Measurements from ENCODE around the gene GNAQ. TPM values are rescaled to one million over a fixed set of nuclear protein-coding genes. Genes with fewer than 3 reads are reported as not detected.

GNAQ gene
- total RNA-seq, 1 experiment from 2014 or later = 0.51 TPM

GRCh38 chr9:77916820-77917219, 114.8 kb downstream of the GNAQ start:
- Histone ChIP-seq H3K4me3 (ENCODE audit: low read length) (no peak overlapping the region), H3K36me3 (ENCODE audit: low read depth, low read length) (no peaks in the 10 kb centered on the region), H3K9me3 (ENCODE audit: low read length) (no peaks in the 10 kb centered on the region), H3K79me2 (ENCODE audit: low read length) (no peaks in the 10 kb centered on the region), H3K9ac (ENCODE audit: low read length) (no peak overlapping the region), H4K20me1 (ENCODE audit: low read length) (no peaks in the 10 kb centered on the region), H2AFZ (ENCODE audit: low read length) (no peak overlapping the region), H3K27me3 (ENCODE audit: low read length) (no peaks in the 10 kb centered on the region), H3K4me1 (ENCODE audit: insufficient read depth, low read length) (no peaks in the 10 kb centered on the region), H3K27ac (ENCODE audit: low read length) (no peak overlapping the region), H3K9me2 (replicated peaks; ENCODE audit: low read length) (no peaks in the 10 kb centered on the region), H3F3A (ENCODE audit: low read length, unreplicated experiment) (no peaks in the 10 kb centered on the region), H3K4me2 (ENCODE audit: low read length) (no peak overlapping the region)
- intact Hi-C loops (cut with micrococcal nuclease) = no loop called here
- POLR2A ChIA-PET (ENCODE audit: unreplicated experiment) = no interaction called here
- no TSS peak for BruUV-seq (replicated peaks)
- no peak for ATAC-seq
- CTCF ChIA-PET = no interaction called here
- TF ChIP-seq EZH2 (IDR thresholded peaks at IDR 0.05; ENCODE audit: low read length, unreplicated experiment) = no peak
- TF ChIP-seq CTCF (conservative IDR thresholded peaks at IDR 0.05; ENCODE audit: low read depth, low read length) = no peak
- no peak for TF ChIP-seq EZH2phosphoT487 (IDR thresholded peaks at IDR 0.05; ENCODE audit: borderline replicate concordance, low read length)
- DNase-seq = no peak

- Histone ChIP-seq H2AFZ (ENCODE audit: low read length) (no peak overlapping the region), H3K36me3 (ENCODE audit: low read depth, low read length) (no peaks in the 10 kb centered on the region), H3K27me3 (ENCODE audit: low read length) (no peaks in the 10 kb centered on the region), H3K79me2 (ENCODE audit: low read length) (no peaks in the 10 kb centered on the region), H3K4me2 (ENCODE audit: low read length) (no peak overlapping the region), H3K4me3 (ENCODE audit: low read length) (no peak overlapping the region), H3K27ac (ENCODE audit: low read length) (no peak overlapping the region), H3K4me1 (ENCODE audit: insufficient read depth, low read length) (no peaks in the 10 kb centered on the region), H3F3A (ENCODE audit: low read length, unreplicated experiment) (no peaks in the 10 kb centered on the region), H4K20me1 (ENCODE audit: low read length) (no peaks in the 10 kb centered on the region), H3K9me2 (replicated peaks; ENCODE audit: low read length) (no peaks in the 10 kb centered on the region), H3K9ac (ENCODE audit: low read length) (no peak overlapping the region), H3K9me3 (ENCODE audit: low read length) (no peaks in the 10 kb centered on the region)
- ATAC-seq = no peak
- TF ChIP-seq EZH2phosphoT487 (IDR thresholded peaks at IDR 0.05; ENCODE audit: borderline replicate concordance, low read length) (no peak), CTCF (conservative IDR thresholded peaks at IDR 0.05; ENCODE audit: low read depth, low read length) (no peak), EZH2 (IDR thresholded peaks at IDR 0.05; ENCODE audit: low read length, unreplicated experiment) (no peak)
- intact Hi-C loops (cut with micrococcal nuclease) = no loop called here
- ChIA-PET POLR2A (ENCODE audit: unreplicated experiment) (no interaction called here), CTCF (no interaction called here)
- DNase-seq = no peak
- BruUV-seq (replicated peaks) = no TSS peak
Observed at GRCh38 chr9:77916410-77916819, 115.2 kb downstream of the GNAQ start.

- H3K4me1 ChIP-seq (ENCODE audit: insufficient read depth, low read length) = no peaks in the 10 kb centered on the region
- no peaks in the 10 kb centered on the region for H3F3A ChIP-seq (ENCODE audit: low read length, unreplicated experiment)
- H3K4me2 ChIP-seq (ENCODE audit: low read length) = no peak overlapping the region
- TF ChIP-seq EZH2phosphoT487 (IDR thresholded peaks at IDR 0.05; ENCODE audit: borderline replicate concordance, low read length) (no peak), EZH2 (IDR thresholded peaks at IDR 0.05; ENCODE audit: low read length, unreplicated experiment) (no peak), CTCF (conservative IDR thresholded peaks at IDR 0.05; ENCODE audit: low read depth, low read length) (no peak)
- no peak overlapping the region for H3K4me3 ChIP-seq (ENCODE audit: low read length)
- H4K20me1 ChIP-seq (ENCODE audit: low read length) = no peaks in the 10 kb centered on the region
- BruUV-seq (replicated peaks) = no TSS peak
- ChIA-PET POLR2A (ENCODE audit: unreplicated experiment) (no interaction called here), CTCF (no interaction called here)
- H3K9me2 ChIP-seq (replicated peaks; ENCODE audit: low read length) = no peaks in the 10 kb centered on the region
- H3K9me3 ChIP-seq (ENCODE audit: low read length) = no peaks in the 10 kb centered on the region
- ATAC-seq (no peak), DNase-seq (no peak)
- no peaks in the 10 kb centered on the region for H3K36me3 ChIP-seq (ENCODE audit: low read depth, low read length)
- H3K27me3 ChIP-seq (ENCODE audit: low read length) = no peaks in the 10 kb centered on the region
- H3K79me2 ChIP-seq (ENCODE audit: low read length) = no peaks in the 10 kb centered on the region
- no peak overlapping the region for H3K27ac ChIP-seq (ENCODE audit: low read length)
- intact Hi-C loops (cut with micrococcal nuclease) = no loop called here
- no peak overlapping the region for H3K9ac ChIP-seq (ENCODE audit: low read length)
- H2AFZ ChIP-seq (ENCODE audit: low read length) = no peak overlapping the region
Observed at GRCh38 chr9:77915744-77916143, 115.9 kb downstream of the GNAQ start.
